Measurements from ENCODE around the gene NUDT16L1. TPM values are rescaled to one million over a fixed set of nuclear protein-coding genes. Genes with fewer than 3 reads are reported as not detected.

Gene NUDT16L1
- total RNA-seq, 2 donors from 2014 or later, result 16.8 to 24.0 TPM

DNA sequence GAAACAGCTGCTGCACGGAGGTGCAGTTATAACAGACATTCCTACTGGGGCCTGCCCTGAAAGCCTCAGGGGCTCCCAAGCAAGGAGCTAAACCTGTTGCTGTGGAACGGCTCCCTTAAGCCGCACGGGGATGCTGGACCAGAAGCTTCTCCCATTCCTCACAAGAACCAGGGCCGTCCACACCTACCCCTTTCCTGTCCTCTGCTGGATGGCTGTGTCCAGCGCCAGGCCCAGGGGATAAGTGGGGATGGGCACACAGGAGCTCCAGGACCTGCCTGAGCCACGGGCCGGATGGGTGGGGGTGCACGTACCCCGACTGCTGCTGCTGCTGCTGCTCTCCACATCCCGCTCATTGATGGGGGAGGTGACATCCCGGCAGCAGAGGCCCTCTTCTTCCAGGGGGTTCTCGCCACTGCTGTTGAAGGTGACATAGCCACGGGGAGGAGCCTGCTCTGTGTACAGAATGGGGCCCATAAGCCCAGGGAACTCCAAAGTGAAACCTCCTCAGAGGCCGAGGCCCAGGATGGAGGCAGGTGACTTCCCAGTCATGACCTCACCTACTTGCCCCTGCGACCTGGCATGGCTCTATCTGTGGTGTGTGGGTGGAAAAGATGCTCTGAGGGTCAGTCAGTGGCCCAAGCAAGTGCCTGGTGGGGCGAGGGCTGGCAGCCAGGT, 8.6 kb downstream of the NUDT16L1 start:
- DNase-seq (ENCODE audit: low spot score), result no peak
- H3K4me1 ChIP-seq (ENCODE audit: control insufficient read depth in 1 of 2, low read depth in 2 of 2), result no peaks in the 10 kb centered on the region
- no peak for ATAC-seq (ENCODE audit: insufficient number of reproducible peaks, low FRiP score, low read depth)
- H3K36me3 ChIP-seq, result peaks cover 65% of the 10 kb centered on the region
- H3K27me3 ChIP-seq (replicated peaks; ENCODE audit: insufficient read depth), result no peaks in the 10 kb centered on the region
- TF ChIP-seq CTCF (IDR thresholded peaks at IDR 0.05), result no peak
- no peak overlapping the region for H3K27ac ChIP-seq
- no peaks in the 10 kb centered on the region for H3K9me3 ChIP-seq
- no peak overlapping the region for H3K4me3 ChIP-seq

DNA sequence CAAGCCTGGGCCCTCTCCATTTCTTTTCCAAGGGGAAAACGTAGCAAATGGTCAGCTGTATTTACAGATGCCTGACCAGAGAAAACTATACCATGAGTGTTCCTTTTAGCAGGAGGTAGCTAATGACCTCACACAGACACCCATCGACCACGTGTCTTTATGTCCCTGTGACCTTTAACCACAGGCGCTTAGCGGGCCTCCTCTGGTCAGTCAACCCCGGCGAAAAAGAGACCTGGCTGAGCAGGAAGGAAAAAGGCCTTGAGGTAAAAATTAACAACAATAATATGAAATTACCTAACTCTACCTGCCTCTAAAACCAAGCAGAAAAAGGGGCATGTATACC, 9.1 kb downstream of the NUDT16L1 start:
- no peak for TF ChIP-seq CTCF (IDR thresholded peaks at IDR 0.05)
- ATAC-seq (ENCODE audit: insufficient number of reproducible peaks, low FRiP score, low read depth) (no peak), DNase-seq (ENCODE audit: low spot score) (no peak)
- Histone ChIP-seq H3K36me3 (peaks cover 67% of the 10 kb centered on the region), H3K27ac (no peak overlapping the region), H3K9me3 (no peaks in the 10 kb centered on the region), H3K4me1 (ENCODE audit: control insufficient read depth in 1 of 2, low read depth in 2 of 2) (no peaks in the 10 kb centered on the region), H3K27me3 (replicated peaks; ENCODE audit: insufficient read depth) (no peaks in the 10 kb centered on the region), H3K4me3 (no peak overlapping the region)

DNA sequence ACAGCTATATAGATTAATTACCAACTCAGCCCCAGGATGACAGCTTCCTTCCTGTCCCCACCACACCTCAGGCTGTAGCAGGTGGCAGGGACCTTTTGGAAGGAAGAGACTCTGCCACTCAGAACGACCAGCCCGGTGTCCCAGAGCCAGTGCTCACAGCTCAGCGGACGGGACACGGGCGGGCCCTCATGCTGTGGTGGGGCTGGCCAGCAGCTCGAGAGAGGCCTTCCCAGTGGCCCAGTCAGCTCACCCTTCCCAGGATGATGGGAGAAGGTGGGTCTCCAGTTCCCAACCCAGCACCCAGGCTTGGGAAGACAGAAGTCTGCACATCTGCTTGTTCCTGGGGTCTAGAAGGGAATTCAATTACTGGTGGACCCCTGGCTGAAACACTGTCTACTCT, 10.5 kb downstream of the NUDT16L1 start:
- Histone ChIP-seq H3K4me1 (ENCODE audit: control insufficient read depth in 1 of 2, low read depth in 2 of 2) (no peaks in the 10 kb centered on the region), H3K27me3 (replicated peaks; ENCODE audit: insufficient read depth) (no peaks in the 10 kb centered on the region), H3K9me3 (no peaks in the 10 kb centered on the region), H3K27ac (no peak overlapping the region), H3K4me3 (no peak overlapping the region), H3K36me3 (peaks cover 53% of the 10 kb centered on the region)
- TF ChIP-seq CTCF (IDR thresholded peaks at IDR 0.05), result no peak
- DNase-seq (ENCODE audit: low spot score), result no peak
- ATAC-seq (ENCODE audit: insufficient number of reproducible peaks, low FRiP score, low read depth), result no peak

DNA sequence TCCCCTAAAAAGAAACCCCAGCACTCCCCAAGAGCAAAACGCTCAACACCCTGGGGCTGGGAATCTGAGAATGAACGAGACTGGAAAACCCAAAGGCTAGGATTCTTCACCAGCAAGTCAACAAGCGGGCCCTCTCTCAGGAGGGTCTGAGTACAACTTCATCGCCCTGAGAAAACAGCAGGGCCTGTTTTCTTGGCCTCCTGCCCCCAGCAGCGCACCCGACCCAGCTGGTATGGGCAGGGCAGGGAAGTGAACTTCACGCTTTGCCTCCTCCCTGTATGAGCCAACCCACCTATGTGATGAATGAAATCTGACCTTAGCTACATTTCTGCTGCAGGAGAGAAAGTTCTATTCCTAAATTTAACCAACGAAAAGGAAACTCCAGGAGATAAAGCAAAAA, 11.1 kb downstream of the NUDT16L1 start:
- TF ChIP-seq CTCF (IDR thresholded peaks at IDR 0.05), result no peak
- no peak overlapping the region for H3K4me3 ChIP-seq
- ATAC-seq (ENCODE audit: insufficient number of reproducible peaks, low FRiP score, low read depth), result no peak
- no peak for DNase-seq (ENCODE audit: low spot score)
- H3K9me3 ChIP-seq, result no peaks in the 10 kb centered on the region
- no peaks in the 10 kb centered on the region for H3K4me1 ChIP-seq (ENCODE audit: control insufficient read depth in 1 of 2, low read depth in 2 of 2)
- H3K27me3 ChIP-seq (replicated peaks; ENCODE audit: insufficient read depth), result no peaks in the 10 kb centered on the region
- H3K27ac ChIP-seq, result no peak overlapping the region
- H3K36me3 ChIP-seq, result peaks cover 47% of the 10 kb centered on the region

GRCh38 chr16:4704913-4705312, 11.6 kb downstream of the NUDT16L1 start:
- DNase-seq (ENCODE audit: low spot score), result no peak
- H3K4me3 ChIP-seq, result no peak overlapping the region
- ATAC-seq (ENCODE audit: insufficient number of reproducible peaks, low FRiP score, low read depth), result no peak
- H3K9me3 ChIP-seq, result no peaks in the 10 kb centered on the region
- TF ChIP-seq CTCF (IDR thresholded peaks at IDR 0.05), result no peak
- no peaks in the 10 kb centered on the region for H3K27me3 ChIP-seq (replicated peaks; ENCODE audit: insufficient read depth)
- no peaks in the 10 kb centered on the region for H3K4me1 ChIP-seq (ENCODE audit: control insufficient read depth in 1 of 2, low read depth in 2 of 2)
- H3K27ac ChIP-seq, result no peak overlapping the region
- H3K36me3 ChIP-seq, result peaks cover 43% of the 10 kb centered on the region

Data from thoracic aorta (tissue), 2 donors.